ENCODE data around the gene CREBBP. TPM values are rescaled to one million over a fixed set of nuclear protein-coding genes. Genes with fewer than 3 reads are reported as not detected.
"Not testable (repeated sequence)": the region's sequence is repeated elsewhere in the genome, so short reads cannot be mapped to it uniquely, and the experiment has no call there.

The CREBBP gene
- polyA plus RNA-seq, 1 donor (not counting 4 experiments of a cell fraction or from before 2014, with no cell fraction given) = 5.0 TPM

DNA sequence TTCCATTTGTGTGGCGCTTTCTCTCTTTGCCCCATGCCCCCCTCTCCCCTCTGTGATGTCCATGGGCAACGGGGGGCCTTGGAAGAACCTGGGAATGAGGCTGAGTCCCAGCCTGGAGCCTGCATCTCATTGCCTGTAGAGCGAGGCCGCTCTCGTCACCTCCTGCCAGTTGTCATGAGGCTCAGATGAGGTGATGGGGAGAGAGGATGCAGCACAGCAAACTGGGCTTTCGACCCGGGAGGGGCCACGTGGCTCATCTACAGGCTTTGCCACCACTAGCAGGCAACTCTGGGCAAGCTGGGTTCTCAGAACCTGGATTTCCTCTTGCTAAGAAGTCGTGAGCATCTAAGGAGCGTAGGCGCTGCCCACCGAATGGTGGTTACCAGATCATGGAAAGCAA, 31.9 kb upstream of the CREBBP start:
- Histone ChIP-seq H3K79me2 (ENCODE audit: control insufficient read depth, insufficient read depth, low read length) (no peaks in the 10 kb centered on the region), H4K20me1 (ENCODE audit: control insufficient read depth, extremely low read depth, insufficient read depth, low read length) (peaks cover 2% of the 10 kb centered on the region), H3K4me2 (ENCODE audit: control insufficient read depth, extremely low read depth, insufficient read depth, low read depth, low read length) (no peak overlapping the region), H2AFZ (ENCODE audit: control insufficient read depth, low read length) (no peak overlapping the region), H3K9me3 (ENCODE audit: control insufficient read depth, low read depth, low read length) (no peaks in the 10 kb centered on the region), H3K36me3 (ENCODE audit: control insufficient read depth in 2 of 2, extremely low read depth in 1 of 2, insufficient read depth in 2 of 2, low read length in 2 of 2) (no peaks in the 10 kb centered on the region), H3K4me3 (ENCODE audit: control insufficient read depth in 2 of 3, extremely low read depth in 1 of 3, insufficient read depth in 2 of 3, low read depth in 1 of 3, low read length in 3 of 3) (no peak overlapping the region), H3K4me1 (ENCODE audit: control insufficient read depth, extremely low read depth, insufficient read depth, low read length) (no peaks in the 10 kb centered on the region), H3K27me3 (ENCODE audit: control insufficient read depth, extremely low read depth, insufficient read depth, low read length) (peaks cover 4% of the 10 kb centered on the region), H3K9ac (ENCODE audit: control insufficient read depth, extremely low read depth, insufficient read depth, low read length) (no peak overlapping the region), H3K27ac (ENCODE audit: control insufficient read depth, insufficient read depth, low read length) (no peak overlapping the region), H3K9me1 (ENCODE audit: control insufficient read depth, extremely low read depth, insufficient read depth, low read length) (no peaks in the 10 kb centered on the region)
- no peak for DNase-seq (ENCODE audit: low read depth, low spot score)
- dilution Hi-C loops (cut with MboI; ENCODE audit: extremely low pct_ligation_motif_present, low sequenced_read_pairs) = no loop called here
- no peak for FAIRE-seq
- no peak for TF ChIP-seq EZH2 (IDR thresholded peaks at IDR 0.05; ENCODE audit: low read length)
- TF ChIP-seq CTCF (optimal IDR thresholded peaks at IDR 0.05 in 1 of 3, IDR thresholded peaks at IDR 0.05 in 1 of 3, conservative IDR thresholded peaks at IDR 0.05 in 1 of 3; ENCODE audit: extremely low read depth in 1 of 3, insufficient read depth in 2 of 3, low read length in 3 of 3) = no peak

DNA sequence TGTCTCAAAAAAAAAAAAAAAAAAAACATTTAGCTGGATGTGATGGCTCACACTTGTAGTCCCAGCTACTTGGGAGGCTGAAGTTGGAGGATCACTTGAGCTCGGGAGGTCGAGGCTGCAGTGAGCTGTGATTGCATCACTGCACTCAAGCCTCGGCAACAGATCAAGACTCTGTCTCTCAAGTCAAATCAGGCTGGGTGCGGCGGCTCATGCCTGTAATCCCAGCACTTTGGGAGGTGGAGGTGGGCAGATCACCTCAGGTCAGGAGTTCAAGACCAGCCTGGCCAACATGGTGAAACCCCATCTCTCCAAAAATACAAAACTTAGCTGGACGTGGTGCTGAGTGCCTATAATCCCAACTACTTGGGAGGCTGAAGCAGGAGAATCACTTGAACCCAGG, 31.2 kb upstream of the CREBBP start:
- H3K4me3 ChIP-seq (ENCODE audit: control insufficient read depth in 2 of 3, extremely low read depth in 1 of 3, insufficient read depth in 2 of 3, low read depth in 1 of 3, low read length in 3 of 3); H4K20me1 ChIP-seq (ENCODE audit: control insufficient read depth, extremely low read depth, insufficient read depth, low read length); DNase-seq (ENCODE audit: low read depth, low spot score); FAIRE-seq; H3K9ac ChIP-seq (ENCODE audit: control insufficient read depth, extremely low read depth, insufficient read depth, low read length); H3K4me1 ChIP-seq (ENCODE audit: control insufficient read depth, extremely low read depth, insufficient read depth, low read length); H2AFZ ChIP-seq (ENCODE audit: control insufficient read depth, low read length); H3K79me2 ChIP-seq (ENCODE audit: control insufficient read depth, insufficient read depth, low read length); dilution Hi-C loops (cut with MboI; ENCODE audit: extremely low pct_ligation_motif_present, low sequenced_read_pairs); H3K36me3 ChIP-seq (ENCODE audit: control insufficient read depth in 2 of 2, extremely low read depth in 1 of 2, insufficient read depth in 2 of 2, low read length in 2 of 2); H3K27ac ChIP-seq (ENCODE audit: control insufficient read depth, insufficient read depth, low read length); H3K9me3 ChIP-seq (ENCODE audit: control insufficient read depth, low read depth, low read length); H3K27me3 ChIP-seq (ENCODE audit: control insufficient read depth, extremely low read depth, insufficient read depth, low read length); H3K9me1 ChIP-seq (ENCODE audit: control insufficient read depth, extremely low read depth, insufficient read depth, low read length); H3K4me2 ChIP-seq (ENCODE audit: control insufficient read depth, extremely low read depth, insufficient read depth, low read depth, low read length): not testable (repeated sequence)

DNA sequence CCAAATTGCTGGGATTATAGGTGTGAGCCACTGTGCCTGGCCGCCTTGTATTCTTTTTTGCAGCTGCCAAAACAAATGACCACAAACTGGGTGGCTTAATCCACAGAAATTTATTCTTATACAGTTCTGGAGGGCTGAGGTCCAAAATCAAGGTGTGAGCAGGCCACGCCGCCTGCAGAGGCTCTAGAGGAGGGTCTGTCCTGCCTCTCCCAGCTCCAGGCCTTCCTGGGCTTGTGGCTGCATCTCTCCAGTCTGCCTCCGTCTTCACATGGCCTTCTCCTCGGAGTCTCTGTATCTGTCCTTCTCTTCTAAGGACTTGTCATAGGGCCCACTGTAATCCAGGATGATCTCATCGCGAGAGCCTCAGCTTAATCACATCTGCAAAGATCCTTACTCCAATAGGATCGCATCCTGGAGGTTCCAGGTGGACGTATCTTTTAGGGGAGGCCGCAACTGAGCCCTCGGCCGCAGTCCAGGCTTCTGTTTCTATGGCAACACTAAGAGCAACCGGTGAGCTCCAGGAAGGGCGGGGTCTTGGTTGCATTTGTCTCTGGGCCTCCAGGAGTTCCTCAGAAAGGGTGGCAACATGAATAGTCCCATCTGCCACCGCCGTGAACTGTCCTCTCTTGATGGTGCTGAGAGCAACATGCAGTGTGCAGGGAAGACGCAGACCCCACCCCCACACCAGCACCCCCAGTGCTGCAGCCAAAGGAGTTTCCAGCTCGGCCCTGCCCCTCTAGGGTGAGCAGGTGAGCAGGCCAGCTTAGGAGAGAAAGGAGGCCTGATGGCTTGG, 29.5 kb upstream of the CREBBP start:
- Histone ChIP-seq H3K9ac (ENCODE audit: control insufficient read depth, extremely low read depth, insufficient read depth, low read length) (no peak overlapping the region), H3K4me1 (ENCODE audit: control insufficient read depth, extremely low read depth, insufficient read depth, low read length) (no peaks in the 10 kb centered on the region), H3K27me3 (ENCODE audit: control insufficient read depth, extremely low read depth, insufficient read depth, low read length) (no peaks in the 10 kb centered on the region), H2AFZ (ENCODE audit: control insufficient read depth, low read length) (no peak overlapping the region), H3K4me3 (ENCODE audit: control insufficient read depth in 2 of 3, extremely low read depth in 1 of 3, insufficient read depth in 2 of 3, low read depth in 1 of 3, low read length in 3 of 3) (no peak overlapping the region), H3K27ac (ENCODE audit: control insufficient read depth, insufficient read depth, low read length) (no peak overlapping the region), H3K9me1 (ENCODE audit: control insufficient read depth, extremely low read depth, insufficient read depth, low read length) (no peaks in the 10 kb centered on the region), H4K20me1 (ENCODE audit: control insufficient read depth, extremely low read depth, insufficient read depth, low read length) (no peaks in the 10 kb centered on the region), H3K79me2 (ENCODE audit: control insufficient read depth, insufficient read depth, low read length) (no peaks in the 10 kb centered on the region), H3K9me3 (ENCODE audit: control insufficient read depth, low read depth, low read length) (no peaks in the 10 kb centered on the region), H3K36me3 (ENCODE audit: control insufficient read depth in 2 of 2, extremely low read depth in 1 of 2, insufficient read depth in 2 of 2, low read length in 2 of 2) (no peaks in the 10 kb centered on the region), H3K4me2 (ENCODE audit: control insufficient read depth, extremely low read depth, insufficient read depth, low read depth, low read length) (no peak overlapping the region)
- TF ChIP-seq EZH2 (IDR thresholded peaks at IDR 0.05; ENCODE audit: low read length) = no peak
- no peak for TF ChIP-seq CTCF (optimal IDR thresholded peaks at IDR 0.05 in 1 of 3, IDR thresholded peaks at IDR 0.05 in 1 of 3, conservative IDR thresholded peaks at IDR 0.05 in 1 of 3; ENCODE audit: extremely low read depth in 1 of 3, insufficient read depth in 2 of 3, low read length in 3 of 3)
- FAIRE-seq = no peak
- DNase-seq (ENCODE audit: low read depth, low spot score) = no peak
- dilution Hi-C loops (cut with MboI; ENCODE audit: extremely low pct_ligation_motif_present, low sequenced_read_pairs) = no loop called here
